GM19239 (cell line): Measurements from ENCODE around the gene ADAMTSL1.

ENCODE experiments used
- DNase-seq: peaks from one replicate; pipeline ENCODE4 v3.0.0; 2011; ENCODE audit warnings: low spot score; ENCODE audit not compliant: insufficient read length
- FAIRE-seq: peaks from 2 replicates; lab custom pipeline; 2011; peaks lifted over from hg19 to GRCh38; lab: Jason Lieb, UNC

ADAMTSL1 gene

DNA sequence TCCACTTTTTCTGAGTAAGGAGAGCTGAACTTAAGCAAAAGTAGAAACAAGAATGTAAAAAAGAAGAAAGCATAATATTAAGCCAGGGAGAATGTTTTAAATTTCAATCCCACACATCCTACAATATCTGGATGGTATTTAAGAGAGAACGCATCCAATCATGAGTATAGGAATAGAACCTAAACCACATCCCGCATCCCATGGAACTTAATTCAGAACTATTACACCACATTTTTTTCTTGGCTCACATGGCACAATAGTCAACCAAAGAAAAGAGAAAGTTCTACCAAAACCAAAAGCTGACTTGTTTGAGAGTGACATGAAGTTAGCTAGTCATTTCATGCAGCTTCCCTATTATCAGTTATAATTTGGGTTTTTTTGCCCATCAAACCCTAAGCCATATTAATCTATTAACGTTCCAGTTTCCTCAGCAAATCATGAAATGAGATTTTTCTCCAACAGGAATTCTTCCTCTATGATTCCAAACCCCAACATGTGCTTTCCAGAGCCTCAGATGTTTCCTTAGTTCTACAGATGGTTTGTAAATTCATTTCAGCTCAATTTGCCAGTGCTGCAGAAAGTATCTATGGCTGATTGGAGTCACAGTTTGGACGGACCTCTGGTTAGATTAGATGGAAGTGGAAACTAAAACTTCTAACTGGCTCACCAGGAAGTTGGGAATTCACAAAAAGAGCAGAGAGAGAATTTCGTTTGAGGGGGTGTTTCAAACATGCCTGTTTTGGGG is 22.5 kb downstream of the ADAMTSL1 start:
- DNase-seq = no peak
- FAIRE-seq = no peak

DNA sequence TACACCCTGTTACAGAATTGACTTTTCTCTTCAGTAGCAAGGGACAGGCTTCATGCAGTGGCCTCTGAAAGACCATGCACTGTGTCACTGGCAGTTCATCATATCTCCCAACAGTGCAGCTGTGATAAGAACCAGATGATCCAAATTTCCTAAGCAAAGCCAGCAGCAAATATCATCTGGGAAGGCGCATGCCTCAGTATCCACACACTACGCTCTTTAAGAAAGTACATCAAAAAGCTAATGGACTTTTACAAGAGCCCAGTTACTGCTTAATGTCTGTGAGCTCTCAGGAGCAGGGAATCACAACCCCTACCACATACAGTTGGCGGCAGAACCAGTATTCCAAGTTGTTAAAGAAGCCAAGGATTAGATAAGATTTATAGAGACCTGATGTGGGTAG is 25.1 kb downstream of the ADAMTSL1 start:
- DNase-seq = no peak
- FAIRE-seq = no peak

DNA sequence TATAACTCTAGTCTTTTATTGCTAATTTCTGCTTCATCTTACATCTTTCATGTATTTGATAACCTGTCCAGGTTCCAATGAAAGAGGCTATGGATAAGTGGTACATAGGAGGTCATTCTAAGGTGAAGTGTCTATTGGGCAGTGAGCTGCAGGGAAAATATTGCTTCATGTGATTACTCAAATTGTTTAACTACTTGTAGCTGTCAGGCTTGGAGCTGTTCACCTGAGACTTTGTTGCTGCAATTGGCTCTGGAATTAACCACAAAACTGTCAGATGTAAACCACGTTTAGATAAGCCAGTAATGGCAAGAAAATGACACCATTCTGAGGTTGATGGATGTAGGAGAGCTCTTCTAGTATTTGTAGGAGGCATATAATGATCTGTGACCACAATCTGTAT is 26.0 kb downstream of the ADAMTSL1 start:
- no peak for DNase-seq
- FAIRE-seq = no peak

DNA sequence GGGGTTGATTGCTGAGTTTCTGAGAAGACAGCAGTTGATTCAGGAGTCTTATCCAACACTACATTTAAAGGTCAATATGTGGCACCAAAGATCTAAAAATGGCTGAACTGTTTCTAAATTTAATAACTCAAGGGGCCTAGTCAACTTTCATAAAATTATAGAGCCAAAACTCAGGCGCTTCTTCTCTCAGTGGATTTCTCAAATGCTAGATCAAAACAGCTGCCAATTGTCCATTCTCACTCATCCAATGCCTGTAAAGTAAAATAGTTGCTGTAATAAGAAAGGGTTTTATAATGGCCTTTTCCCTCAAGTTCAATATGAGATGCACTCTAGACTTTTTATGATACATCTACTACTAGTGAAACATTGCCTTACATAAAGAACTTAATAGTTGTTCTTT is 26.5 kb downstream of the ADAMTSL1 start:
- DNase-seq (no peak), FAIRE-seq (no peak)

DNA sequence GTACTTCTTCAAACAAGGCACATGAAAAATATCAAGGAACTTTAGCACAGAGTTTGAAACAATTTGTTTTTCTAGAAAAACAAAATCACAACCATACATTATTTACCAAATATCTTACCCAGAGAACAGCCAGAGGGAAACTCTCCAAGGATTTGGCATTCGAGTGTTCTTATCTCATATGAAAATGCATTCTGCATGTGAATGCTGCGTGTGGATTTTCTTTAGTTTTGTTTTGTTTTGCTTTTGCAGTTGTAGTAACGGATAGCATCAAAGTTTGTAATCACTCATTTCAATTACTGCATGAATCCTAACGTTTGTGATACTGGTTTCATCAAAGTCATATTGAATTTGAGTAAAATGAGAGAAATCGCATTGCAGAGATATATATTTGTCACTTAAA is 28.0 kb downstream of the ADAMTSL1 start:
- DNase-seq (no peak), FAIRE-seq (no peak)

DNA sequence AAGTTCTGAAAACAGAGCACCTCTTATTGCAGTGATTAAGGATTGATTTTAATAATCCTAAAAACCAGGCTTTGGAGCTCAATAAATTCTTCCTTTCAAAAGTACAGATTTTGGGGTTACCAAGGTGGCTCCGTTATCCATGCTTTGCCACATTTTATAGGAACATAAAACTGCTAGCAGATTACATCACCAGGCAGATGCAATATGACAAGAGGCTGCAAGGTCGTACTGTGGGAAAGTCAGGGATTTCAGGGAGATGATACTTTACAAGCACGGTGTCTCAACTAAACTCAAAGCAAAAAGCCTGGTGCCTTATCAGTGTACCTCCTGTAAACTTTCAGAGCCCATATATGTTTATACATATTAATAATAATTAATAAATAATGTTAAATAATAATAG is 28.6 kb downstream of the ADAMTSL1 start:
- DNase-seq (no peak), FAIRE-seq (no peak)

DNA sequence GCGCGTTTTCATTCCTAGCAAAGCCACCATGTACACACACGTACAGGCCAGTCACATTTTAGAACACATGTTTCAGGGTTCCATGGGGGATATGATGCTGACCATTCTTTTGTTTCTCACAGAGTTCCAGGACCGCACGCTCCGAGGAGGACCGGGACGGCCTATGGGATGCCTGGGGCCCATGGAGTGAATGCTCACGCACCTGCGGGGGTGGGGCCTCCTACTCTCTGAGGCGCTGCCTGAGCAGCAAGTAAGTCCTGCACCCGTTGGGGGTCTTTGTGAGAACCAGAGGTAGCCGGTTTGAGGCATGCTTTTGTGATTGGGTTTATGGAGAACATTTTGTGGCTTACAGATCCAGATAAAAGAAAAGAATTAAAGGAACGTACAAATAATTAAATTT is 30.8 kb downstream of the ADAMTSL1 start:
- FAIRE-seq (no peak), DNase-seq (no peak)

DNA sequence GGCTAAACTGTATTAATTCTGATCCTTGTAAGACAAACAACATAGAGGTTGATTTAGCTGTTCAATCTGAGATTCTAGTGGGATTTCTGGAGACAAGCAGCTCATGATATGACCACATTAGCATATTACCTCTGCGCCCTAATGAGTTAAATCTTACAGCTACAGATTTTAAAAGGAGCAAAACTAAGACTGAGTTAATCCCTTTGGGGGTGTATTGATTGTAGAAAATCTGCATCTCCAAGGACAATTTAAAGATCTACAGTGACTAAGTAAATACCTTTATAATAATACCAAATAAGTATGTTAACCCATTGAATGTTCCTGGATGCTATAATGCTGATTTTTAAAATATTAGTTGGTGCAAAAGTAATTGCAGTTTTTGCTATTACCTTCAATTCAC is 33.2 kb downstream of the ADAMTSL1 start:
- FAIRE-seq (no peak), DNase-seq (no peak)

DNA sequence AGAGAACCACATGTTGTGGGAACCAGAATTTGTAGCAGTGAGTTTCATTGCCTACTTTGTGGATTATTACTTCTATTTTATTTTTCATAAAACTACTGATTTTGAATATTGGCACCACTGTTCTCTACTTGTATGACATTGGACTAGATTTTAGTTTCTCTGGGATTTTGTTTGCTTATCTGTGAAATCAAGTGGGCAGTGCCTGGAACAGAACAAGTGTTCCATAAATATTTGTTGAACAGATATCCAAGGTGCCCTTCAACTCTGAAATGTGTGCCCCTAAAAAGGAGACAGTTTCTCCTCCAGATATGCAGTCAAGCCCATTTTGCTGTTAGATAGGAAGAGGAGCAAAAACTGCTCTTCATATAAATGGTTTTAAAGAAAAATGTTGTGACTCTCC is 42.6 kb downstream of the ADAMTSL1 start:
- FAIRE-seq (no peak), DNase-seq (no peak)

DNA sequence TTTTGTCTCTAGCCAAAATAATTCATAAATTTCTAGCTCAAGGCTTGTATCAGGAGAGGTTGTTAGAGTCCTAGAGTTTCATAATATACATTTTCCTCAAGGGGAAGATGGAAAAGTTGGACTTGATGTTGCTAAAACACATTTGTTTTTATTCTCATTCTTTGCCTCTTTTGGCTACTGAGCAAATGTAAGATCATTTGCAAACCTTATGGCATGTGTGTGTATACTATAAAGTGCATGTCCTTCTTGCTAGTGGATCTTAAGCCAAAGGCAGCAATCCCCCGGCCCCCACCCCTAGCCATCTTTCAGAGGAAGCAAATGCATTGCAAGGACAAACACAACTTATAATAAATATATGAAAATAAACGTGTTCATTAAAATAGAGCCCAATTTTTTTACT is 43.0 kb downstream of the ADAMTSL1 start:
- no peak for FAIRE-seq
- no peak for DNase-seq

DNA sequence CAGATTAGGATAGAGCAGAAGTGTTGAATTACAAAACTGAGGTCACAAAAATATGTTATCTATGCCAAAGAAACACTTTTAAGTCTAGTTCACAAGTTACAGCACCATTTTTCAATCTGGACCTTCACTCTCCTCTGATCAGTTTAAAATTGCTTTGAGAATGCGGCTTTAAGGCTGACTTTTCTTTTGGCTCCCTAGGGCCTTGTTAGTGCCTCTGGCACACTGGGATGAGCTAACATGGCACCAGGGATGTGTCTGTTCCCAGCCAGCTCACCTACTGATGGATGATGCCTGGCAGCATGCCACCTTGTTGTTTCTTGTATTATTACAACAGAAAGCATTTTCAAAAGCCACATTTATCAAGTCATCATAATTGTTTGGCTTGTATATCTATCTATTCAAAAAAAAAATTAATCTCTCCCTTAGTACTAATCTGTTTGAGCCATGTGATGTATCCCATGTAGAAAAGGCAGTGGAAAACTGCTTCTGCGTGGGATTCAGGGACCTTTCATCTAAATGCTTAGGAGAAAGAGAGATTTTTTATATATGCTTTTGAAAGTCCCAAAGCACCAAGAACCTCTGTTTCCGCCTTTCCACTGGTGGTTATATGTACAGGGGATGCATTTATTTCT is 46.6 kb downstream of the ADAMTSL1 start:
- FAIRE-seq (no peak), DNase-seq (no peak)

DNA sequence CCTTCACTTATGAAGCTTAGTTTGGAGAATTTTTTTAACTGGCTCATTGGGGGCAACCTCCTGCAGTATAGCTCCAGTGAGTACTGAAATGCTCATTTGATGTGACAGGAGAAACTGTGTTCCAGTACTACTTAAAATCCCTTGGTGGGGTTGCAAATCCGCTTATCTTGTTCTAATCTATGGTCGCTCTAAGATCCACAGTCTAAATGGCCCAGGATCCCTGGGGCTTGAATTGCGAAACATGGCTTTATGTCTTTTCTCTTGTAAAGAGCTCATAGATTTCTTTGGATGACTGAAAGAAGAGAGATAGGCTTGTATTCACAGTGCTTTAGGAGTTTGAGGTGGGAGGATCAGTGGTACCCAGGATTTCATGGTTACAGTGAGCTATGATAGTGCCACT is 52.7 kb downstream of the ADAMTSL1 start:
- DNase-seq (no peak), FAIRE-seq (no peak)

DNA sequence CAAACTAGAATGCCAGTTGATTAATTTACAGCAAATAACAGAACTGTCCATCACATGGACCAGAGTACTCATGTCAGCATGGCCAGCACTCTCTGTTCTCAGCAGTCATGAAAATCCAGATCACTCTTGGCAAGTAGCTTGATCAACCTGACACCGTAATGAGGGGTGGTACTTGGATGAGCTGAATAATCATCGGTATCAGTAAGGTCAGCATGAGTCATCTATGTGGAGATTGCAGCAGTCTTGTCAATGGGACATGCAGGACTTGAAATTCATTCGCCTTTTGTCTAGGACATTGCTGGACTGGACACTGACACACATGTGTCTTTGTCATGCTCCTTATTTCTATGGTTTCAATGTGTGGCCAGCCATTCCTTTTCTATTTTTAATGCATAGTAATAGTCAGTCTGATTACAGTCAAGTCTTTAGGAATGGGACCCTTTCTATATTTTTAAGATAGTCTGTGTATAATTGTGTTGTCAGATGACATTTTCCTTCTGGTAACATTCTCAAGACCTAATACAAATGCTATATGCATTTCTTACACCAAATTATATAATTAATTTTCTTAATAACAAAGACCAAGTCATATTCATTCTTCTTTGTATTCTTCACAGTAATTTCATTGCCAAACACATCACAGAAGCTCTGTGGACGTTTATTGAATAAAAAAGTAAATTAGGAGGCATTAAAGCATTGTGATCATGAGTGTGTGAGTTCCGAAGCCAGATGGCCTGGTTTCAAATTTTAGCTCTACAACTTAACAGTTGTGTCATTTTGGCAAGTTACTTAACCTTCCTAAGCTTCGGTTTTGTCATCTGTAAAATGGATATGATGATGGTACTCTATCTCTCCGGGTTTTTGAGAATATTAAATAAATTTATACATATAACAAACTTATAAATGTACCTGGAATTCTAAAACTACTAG is 57.4 kb downstream of the ADAMTSL1 start:
- FAIRE-seq (no peak), DNase-seq (no peak)

DNA sequence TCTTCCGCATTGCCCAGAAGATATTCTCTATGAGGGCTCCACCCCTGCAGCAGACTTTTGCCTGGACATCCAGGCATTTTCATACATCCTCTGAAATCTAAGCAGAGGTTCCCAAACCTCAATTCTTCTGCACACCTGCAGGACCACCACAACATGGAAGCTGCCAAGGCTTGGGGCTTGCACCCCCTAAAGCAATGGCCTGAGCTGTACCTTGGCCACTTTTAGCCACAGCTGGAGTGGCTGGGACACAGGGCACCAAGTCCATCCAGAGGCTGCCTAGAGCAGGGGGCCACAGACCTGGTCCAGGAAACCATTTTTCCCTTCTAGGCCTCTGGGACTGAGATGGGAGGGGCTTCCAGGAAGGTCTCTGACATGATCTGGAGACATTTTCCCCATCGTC is 60.7 kb downstream of the ADAMTSL1 start:
- no peak for DNase-seq
- FAIRE-seq = no peak

DNA sequence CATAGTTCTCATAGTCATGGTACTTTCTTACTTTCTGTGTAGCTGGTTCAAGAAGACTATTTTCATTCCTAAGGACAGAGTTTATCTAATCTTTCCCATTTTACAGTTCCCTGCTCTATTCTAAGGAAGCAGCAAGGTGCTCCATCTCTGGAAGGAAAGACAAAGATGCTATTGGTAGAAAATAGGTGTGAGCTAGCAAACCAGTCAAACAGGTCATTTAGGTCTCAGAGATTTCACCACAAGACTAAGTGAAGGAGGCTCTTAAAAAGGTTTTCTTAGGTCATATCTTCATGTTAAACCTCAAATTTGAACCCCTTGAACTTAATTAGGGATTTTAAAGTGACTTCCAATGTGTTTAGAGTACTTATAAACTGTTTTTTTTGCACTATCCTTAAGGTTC is 62.6 kb downstream of the ADAMTSL1 start:
- FAIRE-seq (no peak), DNase-seq (no peak)

DNA sequence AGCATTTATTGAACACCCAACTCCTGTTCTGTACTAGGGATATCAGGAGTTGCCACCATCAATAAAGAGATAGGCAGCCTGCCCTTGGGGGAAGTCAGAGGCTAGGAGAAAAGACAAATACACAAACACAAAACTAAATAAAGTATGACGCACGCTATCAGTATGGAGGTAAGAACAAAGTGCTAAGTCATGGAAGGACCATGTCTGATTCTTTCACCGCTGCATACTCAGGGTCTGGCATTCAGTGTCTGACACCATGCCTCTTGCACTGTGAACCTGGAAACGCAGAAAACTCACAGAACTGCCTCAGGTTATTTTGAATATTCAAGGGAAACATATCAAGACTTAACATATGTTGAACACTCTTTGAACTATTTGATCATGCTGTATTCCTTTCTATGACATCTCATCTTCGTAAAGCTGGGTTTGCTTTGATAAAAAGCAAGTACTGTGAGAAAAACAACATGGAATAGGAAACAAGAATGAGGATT is 65.3 kb downstream of the ADAMTSL1 start:
- FAIRE-seq = no peak
- DNase-seq = no peak

DNA sequence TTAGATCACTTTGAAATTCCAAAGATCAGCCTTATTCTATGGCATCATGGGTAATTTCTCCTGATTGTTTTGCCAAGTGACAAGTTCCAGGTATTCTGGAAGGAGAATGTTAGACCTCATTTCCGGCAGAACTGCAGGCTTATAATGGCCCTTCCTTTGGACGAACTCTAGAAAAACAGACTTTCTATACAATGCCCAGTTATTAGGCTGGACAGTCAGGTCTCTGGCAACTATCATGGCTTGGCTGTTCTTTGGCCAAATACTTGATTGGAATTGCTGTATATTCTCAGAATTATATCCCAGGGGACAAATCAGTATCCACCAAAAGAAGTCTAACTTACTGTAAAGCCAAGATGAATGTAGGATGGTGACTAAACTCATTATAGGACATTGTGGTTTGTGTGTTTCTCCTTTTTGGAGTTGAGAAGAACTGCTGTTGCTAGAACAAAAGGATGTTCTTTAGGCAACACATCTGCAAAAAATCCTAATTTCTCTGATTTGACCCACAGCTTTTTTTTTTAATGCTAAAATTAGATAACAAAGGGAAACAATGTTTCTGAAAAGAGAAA is 69.0 kb downstream of the ADAMTSL1 start:
- FAIRE-seq (no peak), DNase-seq (no peak)

DNA sequence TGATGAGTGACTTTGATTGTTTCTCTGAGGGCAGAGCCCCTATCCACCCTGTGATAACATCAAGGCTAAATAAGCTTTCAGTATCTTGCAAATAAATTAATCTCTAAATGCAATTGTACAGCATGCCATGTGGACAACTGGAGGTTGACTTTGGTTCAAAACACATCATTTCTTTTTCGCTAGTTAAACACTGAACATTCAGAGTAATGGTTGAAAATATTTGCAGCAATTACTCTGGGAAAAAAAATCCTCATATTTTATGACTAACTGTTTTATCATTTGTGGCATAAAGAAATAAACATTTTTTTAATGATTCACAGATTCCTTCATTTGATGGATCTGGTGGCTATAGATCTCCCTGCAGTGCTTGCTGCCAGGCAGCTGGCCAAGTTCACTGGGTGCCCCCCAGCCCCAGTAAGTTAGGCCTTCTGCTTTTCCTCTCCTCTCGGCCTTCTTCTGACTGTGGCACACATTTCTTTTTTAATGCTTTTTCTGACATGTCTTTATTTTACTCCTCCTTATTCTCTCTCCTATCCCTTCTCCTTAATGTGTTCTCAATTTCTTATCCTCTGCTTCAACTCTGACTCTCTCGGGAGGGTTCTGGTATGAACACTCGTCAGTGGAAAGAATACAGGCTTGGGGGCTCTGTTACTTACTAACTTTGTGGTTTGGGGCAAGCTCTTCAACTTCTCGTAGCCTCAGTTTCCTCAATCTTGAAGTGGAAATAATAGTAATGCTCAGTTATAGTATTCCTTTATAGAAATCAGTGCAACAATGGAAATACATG is 69.6 kb downstream of the ADAMTSL1 start:
- no peak for DNase-seq
- FAIRE-seq = no peak

DNA sequence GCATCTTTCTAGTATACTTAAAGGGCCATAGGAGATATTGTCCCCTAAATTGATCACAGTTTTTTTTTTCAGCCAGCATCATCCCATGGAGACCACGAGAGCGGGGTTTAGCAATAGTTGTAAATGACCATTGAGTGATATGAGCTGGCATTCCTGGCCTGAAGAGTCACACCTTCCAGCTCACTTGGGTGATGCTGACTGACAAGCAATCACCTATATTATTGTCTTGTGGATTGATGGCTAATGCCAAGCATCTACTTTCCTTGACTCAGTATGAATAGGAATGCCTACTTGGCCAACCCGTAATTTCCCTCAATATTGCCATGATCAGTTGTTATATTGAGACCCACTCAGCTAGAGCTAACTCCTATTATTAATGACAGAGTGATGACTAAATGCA is 70.5 kb downstream of the ADAMTSL1 start:
- DNase-seq (no peak), FAIRE-seq (no peak)
